ENCODE results near the gene LIMS2.

The LIMS2 gene

DNA sequence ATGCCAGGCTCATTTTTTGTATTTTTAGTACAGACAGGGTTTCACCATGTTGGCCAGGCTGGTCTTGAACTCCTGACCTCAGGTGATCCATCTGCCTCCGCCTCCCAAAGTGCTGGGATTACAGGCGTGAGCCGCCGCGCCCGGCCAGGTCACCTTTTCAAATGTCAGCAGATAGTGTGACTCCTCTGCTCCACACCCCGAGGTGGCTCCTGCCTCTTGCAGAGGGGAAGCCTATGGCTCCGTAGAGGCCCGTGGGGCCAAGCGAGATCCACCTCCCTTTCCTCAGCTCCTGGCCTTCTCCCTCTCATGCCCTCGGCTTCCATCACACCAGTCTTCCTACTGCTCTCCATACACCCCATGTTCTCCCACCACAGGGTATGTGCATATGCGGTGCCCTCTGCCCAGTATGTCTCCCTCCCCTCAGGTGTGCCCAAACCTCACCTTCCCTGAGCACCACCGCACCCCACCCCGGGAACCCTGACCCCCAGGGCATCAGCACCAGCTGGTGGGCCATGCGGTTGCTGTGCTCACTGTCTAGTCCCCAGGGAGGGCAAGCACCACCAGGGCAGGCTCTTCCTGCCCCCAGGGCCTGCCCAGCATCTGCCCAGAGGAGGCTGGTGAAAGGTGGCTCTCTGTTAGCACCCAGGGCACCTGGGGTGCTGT is 18.6 kb downstream of the LIMS2 start:
- DNase-seq: no peak

DNA sequence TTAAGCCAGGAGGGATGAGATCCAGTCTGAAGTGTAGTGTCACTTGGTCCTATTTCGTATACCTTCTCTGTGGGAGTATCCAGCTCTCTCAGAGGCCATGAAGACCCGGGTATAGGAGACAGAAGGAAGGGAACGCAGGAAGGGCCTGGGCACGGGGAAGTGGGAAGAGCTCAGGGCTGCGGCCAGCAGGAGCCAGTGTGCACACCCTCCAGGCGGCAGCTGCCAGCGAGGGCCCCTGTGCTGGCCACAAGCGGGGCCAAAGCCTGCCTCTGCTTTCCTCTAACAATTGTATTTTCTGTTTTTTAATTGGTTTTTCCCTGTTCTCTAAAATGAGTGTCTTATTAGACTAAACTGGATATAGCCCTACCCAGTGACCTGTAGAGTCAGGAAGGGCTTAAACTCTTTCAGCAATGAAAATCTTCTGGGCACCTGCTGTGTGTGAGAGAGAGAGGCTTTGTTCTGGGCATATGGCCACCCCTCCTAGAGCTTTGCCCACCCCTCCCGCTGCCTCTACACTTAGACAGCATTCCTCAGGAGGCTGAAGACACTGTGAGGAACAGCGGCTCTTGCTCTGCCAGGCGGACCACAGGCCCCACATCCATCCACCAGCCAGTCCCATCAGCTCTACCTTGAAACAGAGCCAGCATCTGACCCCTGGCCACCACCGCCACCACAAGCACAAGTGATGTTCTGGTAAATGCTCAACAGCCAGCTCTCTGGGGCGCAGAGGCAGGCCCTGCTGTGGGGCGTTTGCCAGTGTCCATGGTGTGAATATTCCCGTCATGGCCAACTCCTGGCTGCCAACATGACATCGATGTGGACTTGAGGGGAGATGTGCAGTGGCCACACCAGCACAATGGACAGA is 19.9 kb downstream of the LIMS2 start:
- DNase-seq: peak; percentile 74

DNA sequence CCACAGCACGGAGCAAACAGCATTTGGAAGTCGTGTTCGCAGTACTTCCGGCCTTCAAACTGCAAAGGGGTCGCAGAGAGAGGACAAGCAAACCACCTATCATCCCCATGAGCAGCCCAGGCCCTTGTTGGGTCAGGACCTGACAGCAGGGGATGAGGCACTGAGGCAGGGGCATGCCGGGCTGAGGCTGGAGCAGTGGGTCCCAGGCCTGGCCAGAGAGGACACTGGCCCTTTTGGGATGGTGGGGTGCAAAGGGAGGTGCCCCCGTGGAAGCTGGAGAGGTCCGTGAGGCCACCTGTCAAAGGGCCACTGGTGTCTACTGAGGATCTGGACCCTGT is 20.5 kb downstream of the LIMS2 start:
- no peak for DNase-seq

DNA sequence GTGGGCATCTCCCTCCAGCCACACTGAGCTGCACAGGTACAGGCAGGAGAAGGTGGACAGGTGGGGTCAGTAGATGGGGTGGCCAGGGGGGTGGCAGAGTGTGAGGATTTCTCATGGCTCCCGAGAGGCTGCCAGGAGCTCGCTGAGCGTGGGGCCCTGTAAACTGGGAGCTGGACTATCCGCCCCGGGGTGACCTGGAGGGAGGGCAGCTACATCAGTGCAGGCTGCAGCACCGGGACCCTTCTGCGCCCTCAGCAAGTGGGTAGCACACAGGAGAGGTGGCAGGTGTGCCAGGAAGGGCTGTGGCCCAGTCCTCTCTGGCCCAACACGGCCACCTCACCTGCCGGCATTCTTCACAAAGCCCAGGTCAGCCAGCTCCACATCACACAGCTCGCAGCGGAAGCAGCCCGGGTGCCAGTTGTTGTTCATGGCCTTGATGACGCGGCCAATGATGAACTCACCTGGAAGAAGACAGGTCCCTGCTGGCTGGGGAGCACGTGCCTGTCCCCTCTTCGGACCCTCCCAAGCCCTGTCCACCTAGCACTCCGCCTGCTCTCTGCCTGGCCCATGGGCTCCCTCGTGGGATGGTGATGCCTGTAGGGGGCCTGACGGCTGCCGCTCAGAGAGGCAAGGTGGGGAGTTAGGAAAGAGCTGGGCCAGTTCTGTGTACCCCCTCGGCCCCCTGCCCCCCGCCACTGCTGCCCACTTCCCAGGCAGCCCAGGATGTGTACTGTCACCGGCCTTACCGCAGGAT is 21.1 kb downstream of the LIMS2 start:
- no peak for DNase-seq

DNA sequence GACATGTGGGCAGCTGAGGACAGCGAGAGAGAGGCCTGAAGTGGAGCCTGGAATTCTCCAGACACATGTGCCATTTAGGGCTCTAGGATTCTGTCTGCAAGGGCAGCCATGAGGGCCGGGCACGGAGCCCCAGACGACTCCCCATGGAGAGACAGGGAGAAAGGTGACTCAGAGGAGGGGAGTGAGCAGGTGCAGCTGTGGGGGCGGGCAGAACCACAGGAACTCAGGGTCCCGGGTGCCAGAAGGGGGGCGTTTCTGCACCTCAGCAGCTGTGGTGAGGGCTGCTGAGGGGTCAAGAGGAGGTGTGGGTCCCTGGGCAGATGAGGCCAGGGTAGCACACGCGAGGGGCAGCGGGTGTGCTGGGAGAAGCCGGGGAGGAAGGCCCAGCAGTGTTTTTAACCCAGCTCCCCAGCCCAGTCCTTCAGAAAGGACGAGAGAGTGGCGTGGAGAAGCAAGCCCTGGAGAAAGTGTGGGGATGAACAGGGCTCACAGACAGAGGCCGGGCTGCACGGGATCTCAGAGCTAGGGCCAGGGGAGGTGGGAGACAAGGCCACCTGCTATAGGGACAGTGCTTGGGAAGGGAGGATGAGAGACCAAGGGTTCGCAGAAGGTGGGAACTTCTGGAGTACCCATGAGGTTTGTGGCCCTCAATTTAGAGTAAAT is 21.8 kb downstream of the LIMS2 start:
- no peak for DNase-seq

DNA sequence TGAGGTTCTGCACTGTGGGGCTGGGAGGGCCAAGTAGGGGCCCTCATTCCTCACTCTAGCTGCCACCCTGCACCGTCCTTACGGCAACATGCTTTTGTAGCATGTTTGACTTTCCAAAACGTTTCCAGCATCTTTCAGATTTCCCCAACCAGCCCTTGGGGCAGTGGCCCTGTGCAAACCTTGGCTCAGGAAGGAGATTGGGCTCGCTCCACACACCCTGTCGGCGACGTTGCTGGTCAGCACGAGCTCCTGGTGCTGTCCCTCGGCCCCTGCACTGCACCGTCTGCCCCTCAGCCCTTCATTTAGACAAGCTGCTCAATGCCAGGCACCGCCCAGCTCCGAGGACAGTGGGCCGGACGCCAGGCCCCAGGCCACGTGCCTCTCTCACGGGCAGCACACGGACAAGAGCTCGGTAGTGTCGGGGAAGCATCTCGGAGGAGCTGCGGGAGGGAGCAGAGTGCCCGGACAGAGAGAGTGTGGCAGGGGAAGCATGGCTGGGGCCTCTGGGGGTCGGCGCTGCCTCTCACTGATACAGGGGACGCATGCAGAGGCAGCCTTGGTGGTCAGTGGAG is 22.5 kb downstream of the LIMS2 start:
- DNase-seq: no peak

DNA sequence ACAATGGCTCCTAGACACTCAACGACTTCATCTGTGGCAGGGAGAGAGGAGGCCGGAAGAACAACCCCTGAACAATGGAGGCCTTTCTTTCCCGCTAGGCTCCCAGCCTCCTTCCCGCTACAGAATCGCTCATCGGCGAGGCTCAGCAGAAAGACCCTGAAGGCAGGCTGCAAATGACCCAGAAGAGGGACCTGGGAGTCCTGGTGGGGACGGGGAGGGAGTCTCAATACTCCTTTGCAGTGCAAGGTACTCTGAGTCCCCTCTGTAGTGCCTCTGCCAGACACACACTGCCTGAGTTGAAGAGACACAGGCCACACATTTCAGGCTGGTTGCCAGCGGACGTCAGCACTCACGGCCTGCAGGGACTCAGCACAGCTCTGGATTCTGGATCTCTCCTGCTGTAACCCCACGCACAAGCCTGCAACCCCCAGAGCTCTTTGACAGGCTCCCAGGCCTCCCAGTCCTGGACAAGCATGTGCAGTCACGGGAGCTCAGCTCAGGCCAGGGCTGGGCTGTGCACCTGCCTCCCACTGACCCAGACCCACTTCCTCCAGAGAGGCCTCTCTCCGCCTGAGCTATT is 23.3 kb downstream of the LIMS2 start:
- DNase-seq: no peak

- DNase-seq: no peak
Measured at GRCh38 chr2:127651381-127651809, 23.9 kb downstream of the LIMS2 start.

GRCh38 chr2:127650785-127651380 is 24.4 kb downstream of the LIMS2 start:
- DNase-seq: no peak

GRCh38 chr2:127650041-127650784 is 25.1 kb downstream of the LIMS2 start:
- no peak for DNase-seq

DNA sequence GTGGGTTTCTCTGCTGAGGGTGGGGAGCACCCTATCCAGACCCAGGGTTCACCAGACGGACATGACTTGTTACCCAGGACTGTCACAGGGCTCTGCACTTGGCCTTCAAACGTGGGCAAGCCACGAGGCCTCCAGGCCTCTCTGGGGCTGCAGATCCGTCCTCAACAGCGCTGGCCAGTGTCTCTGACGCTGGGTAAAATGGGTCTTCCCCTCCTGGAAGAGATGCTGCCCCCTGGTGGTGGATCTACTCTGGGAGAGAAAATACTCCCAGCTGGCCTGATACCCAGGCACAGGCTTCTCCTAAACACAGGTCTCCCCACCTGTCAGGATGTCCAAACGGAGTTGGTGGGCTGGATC is 25.7 kb downstream of the LIMS2 start:
- DNase-seq: peak; percentile 93

DNA sequence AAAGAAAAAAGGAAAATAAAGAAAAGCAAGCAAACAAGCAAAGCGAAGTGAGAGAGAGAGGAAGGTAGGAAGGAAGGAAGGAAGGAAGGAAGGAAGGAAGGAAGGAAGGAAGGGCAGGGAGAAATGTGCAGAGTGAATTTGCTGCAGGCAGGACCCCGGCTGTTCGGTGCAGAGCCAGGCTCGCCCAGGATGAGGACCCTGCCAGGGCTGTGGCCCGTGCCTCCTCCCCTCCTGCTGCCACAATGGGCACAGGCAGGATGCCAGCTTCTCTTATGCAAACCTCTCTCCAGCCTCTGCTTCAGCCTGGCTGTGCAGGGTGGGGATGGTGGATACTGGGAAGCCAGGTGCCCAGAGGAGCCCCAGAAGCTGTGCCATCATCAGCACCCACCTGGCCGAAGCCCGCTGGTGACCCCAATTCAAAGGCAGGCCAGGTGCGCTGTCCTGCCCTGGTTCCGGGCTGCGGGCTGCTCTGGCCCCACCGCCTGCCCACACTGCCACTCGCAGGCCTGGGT is 26.2 kb downstream of the LIMS2 start:
- DNase-seq: no peak

- no peak for DNase-seq
Measured at GRCh38 chr2:127648321-127648720, 27.0 kb downstream of the LIMS2 start.

DNA sequence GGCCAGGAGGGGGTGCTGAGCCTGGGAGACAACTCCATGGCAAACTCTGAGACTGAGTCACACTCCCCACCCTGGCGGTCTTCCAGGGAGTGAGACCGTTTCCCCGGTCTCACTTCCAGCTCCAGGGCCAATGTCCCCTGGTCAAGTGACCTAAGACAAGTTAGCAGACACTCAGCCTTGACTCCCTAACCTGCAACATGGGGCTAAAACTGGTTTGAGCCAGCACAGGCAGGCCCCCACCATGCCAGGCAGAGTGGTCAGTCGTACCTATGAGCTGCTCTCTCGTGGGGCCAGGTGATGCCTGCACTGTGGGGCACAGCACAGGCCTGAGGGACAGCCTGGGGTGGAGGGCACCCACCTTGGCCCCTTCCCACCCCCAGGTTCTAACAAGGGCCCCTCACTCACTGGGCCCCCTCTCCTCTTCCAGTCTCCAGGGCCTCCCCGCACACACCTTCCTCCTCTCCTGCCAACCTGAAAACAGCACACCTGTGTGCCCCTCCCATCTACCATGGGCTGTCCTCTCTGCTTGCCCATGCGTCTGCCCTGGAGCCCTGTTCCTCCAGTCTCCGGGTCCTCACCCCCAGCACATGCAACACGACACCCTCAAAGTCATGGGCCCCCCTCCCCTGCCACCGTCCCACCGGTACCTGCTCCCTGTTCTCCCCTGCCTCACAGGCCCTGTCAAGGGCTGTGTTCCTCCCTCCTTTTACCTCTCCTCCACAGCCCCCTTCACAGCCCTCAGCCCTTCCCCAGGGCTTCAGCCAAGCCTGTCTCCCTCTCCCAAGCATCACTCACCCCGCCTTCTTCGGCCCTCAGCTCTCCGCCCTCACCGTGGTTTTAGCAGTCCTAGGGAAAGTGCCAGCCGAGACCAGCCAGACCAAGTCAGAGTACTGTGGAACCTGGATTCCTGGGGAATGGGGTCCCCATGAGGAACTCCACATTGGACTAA is 27.8 kb downstream of the LIMS2 start:
- DNase-seq: no peak

- DNase-seq: no peak
Measured at GRCh38 chr2:127646487-127647241, 28.7 kb downstream of the LIMS2 start.

GRCh38 chr2:127645395-127646291 is 29.7 kb downstream of the LIMS2 start, which contains the start of gene GPR17:
Gene GPR17 (plus strand): TSS chr2:127646153. CDS start chr2:127650736, 4,583 bp downstream.
- DNase-seq: no peak

DNA sequence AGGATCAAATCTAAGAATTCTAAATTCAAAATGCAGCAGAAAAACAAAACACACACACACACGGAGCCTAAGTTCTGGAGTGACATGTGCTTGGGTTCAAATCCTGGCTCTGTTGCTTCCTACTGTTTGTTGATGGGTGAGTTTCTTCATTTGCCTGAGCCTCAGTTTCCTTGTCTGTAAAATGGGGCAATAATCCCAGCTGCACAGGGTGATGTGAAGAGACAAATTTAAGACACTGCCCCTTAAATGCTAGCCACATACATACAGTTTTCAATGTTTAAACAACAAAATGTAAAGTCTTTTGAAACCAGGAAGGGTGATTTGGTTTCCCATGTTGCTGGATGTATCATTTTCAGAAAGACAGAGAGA is 30.3 kb downstream of the LIMS2 start:
- no peak for DNase-seq
